HuH-7 (cell line): ENCODE measurements around the gene FAM210B.
"Not testable (repeated sequence)": the region's sequence is repeated elsewhere in the genome, so short reads cannot be mapped to it uniquely, and the experiment has no call there.

Experiments
- DNase-seq: peaks from one replicate; pipeline ENCODE4 v3.0.0; 2011; ENCODE audit warnings: low spot score

The FAM210B gene

DNA sequence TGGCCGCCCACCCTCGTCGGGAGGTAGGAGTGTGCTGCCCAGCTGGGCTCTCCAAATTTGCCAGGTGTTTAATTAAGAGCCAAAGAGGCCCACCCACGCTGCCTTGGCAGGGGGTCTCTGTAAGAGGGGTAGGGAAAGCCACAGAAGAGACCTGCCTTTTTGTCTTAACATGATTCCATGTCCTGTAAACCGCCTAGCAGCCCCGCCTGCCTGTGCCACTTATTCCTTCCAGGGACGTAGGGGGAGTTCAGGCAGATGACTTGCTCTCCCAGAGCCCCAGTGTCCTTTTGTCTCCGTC lies 2.1 kb downstream of the FAM210B start:
- DNase-seq, result no peak

DNA sequence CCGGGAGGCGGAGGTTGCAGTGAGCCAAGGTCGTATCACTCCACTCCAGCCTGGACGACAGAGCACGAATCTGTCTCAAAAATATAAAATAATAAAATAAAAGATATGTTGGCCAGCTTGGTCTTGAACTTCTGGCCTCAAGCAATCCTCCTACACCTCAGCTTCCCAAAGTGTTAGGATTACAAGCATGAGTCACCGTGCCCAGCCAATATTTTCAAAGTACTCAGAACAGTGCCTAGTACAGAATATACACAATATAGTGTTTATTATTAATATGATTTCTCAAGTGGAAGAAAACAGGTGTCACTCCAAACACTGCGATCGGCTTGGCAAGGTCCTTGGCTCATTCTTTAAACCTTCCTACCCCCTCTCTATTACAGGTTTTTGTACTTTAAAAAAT lies 3.1 kb downstream of the FAM210B start:
- no peak for DNase-seq

DNA sequence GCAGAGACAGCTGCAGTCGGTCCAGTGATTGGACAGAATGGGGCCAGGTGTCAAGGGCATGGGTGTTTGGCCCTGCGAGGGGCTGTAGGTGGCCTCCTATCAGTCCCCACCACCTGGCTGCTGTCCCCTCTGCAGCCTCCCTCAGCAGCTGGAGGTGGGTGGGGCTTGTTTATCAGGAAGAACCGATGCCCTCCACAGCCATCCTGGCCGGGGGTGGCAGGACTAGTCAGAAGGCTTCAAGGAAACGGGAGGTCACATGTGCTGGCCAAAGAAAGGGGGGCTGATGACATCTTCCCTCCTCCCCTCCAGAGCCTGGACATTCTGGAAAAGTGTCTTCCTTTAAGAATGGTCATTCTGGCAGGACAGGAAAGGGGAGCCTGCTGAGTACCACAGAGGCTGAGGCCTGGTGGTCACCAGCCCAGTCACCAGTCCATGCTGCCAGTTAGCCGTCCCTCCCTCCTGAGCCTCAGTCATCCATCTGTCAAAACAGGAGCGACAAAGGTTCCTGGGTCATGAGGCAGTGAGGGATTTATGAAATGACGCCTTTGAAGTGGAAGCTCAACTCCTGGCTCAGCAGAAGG lies 4.1 kb downstream of the FAM210B start:
- DNase-seq, result no peak

DNA sequence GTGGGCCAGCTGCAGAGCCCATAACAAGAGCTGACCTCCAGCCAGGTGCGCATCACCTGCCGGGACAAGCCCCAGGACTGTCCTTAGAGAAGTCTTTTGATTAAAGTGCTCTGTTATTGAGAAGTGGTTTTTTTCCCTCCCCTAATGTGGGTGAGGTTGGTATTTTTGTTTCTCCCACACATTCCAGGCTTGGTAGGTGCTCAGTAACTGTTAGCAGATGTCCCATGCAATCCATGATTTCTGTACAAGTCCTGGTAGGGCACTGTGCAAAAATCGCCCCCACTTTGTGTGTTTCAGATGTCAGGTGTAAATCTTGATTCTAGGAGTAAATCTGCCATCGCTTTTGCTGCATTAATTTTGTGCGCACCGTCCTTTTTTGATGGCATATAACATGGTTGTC lies 4.7 kb downstream of the FAM210B start:
- DNase-seq, result no peak

DNA sequence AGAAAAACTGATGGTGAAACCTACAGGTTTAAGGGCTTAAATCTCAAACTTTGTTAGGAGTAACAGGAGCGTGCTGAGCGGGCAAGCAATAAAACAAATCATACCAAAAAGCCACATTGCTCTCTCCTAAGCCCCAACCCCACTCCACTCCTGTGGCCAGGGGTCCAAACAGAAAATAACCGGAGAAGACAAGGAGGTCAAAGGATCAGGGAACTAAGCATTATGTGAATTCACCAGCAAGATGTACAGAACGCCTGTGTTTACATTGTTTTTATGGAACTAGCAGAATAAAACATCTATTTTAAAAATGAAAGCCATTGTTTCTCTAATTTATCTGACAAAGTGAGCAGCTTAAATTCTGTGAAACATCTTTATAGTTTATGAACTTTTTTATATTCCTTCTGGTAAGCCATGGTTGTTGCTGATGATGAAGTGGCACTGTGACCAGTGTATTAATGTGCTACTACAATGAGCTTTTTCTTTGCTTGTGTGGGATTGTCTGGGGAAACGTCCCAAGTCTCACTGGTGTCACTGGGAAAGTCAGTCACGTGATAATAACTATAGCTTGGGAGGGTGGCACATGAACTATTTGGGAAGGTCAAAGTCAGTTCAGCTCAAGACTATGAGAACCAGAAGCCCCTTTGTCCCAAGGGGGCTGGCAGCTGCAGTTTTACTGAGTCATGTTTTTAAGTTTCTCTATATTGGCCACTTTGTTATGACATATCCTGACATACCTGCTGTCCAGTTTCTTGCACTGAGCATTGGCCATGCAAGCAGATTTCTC lies 9.8 kb downstream of the FAM210B start:
- DNase-seq, result no peak

DNA sequence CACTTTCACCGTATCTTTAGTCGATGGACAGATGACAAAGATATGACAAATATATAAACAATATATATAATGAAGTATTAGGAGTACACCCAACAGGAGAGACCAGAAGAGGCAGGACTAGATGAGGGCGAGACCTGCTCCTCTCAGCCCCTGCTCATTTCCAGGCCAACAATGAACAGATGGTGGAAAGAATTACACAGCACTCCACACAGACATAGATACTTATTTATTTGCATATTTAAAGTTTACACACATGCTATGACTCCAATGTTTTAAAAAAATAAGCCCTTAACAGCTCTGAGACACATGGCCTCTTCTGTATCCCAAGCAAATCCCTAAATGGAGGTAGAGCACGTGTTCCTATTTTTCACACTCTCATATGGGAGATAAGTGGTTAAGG lies 10.4 kb downstream of the FAM210B start:
- no peak for DNase-seq

DNA sequence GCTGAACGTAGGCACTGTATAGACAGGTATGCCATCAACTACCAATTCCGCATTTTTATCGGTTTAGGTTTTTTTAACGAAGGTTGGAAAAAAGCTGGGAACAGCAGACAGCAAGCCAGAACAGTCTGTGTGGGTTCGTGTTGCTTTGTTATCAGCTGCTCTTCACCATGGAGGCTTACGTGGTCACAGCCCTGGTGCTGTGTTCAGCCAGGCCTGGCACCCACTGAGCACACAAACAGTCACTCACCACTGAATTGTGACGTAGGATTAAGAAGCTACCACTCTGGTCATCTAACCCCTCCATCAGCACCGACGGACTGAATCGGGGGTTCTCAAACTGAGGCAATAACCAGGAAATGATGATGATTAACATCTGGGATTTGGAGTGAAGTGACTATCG lies 13.2 kb downstream of the FAM210B start:
- no peak for DNase-seq

DNA sequence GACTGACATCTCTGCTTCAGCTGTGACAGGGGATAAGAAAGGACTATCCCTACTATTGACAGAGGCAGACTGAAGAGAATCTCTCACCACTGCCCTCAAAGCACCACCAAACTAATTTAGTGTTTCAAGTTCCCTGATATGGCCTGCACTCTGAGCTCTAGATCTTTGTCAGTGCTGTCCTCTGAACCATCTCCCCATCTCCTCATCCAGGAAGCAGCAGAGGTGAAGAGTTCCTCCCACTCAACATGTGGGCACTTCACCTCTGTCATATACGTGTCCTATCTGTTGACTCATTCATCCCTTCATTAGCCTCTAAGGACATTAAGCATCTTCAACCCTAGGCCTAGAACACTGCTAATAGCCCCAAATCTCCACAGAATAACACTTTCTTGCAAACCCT lies 14.1 kb downstream of the FAM210B start:
- no peak for DNase-seq

DNA sequence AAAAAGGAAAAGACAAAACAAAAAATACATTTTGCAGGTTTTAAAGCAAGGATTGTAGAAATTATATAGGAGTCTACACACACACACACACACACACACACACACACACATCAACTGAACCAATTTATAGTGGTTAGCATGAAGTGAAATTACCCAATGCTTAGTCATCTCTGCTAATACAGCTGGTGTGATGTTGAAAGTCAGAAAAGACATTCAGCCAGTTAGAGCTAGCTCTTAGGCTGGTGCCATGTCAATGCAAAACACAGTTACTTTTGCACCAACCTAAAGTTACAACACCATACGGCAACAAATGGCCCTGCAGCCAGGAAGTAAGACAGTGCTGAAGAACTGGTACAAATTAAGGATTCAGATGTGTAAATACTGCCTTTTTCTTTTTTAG lies 15.2 kb downstream of the FAM210B start:
- no peak for DNase-seq

DNA sequence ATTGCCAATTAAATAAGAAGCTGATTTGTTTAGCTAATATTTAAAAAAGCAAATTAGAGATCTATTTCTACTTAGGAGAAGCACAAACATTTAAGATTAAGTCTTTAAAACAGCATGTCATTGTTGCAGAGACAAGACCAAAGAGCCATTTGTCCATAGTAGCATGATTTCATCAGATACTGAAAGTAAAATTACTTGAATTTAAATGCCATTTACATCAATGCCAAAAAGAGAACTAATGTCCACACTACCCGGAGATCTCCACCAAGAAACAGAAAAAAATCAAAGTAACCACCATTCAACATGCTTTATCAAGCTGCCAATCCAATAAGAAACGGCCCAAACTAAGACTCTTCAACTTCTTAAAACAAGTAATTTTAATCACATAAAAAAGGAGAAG lies 17.6 kb downstream of the FAM210B start:
- no peak for DNase-seq

DNA sequence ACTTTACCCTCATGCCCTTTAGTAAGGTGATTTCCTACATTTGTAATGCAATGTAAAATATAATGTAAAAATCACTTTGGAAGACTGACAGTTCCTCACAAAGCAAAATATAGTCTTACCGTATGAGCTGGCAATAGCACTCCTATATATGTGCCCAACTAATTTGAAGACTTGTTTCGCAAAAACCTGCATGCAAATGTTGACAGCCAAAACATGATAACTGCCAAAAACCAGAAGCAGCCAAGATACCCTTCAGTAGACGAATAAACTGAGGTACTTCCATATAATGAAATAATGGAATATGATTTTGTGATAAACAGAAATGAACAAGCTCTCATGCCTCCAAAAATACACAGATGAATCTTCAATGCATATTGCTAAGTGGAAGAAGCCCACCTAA lies 19.6 kb downstream of the FAM210B start:
- DNase-seq, result no peak

DNA sequence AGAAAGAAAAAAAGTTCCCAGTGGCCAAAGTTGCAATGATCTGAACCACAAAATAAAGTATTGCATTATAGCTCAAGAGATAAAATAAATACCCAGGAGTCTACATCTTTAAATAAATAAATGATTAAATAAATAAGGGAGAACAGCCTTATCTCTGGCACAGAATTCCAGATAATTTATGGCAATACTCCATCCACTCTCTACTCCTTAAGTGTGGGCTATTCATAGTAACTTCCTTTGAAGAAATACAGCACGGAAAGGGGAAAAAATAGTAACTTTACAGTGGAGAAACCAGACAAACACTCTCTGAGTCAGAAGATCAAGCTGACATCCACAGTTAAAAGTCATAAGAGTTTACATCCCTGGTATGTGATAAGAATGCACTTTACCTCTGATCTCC lies 21.6 kb downstream of the FAM210B start:
- no peak for DNase-seq

DNA sequence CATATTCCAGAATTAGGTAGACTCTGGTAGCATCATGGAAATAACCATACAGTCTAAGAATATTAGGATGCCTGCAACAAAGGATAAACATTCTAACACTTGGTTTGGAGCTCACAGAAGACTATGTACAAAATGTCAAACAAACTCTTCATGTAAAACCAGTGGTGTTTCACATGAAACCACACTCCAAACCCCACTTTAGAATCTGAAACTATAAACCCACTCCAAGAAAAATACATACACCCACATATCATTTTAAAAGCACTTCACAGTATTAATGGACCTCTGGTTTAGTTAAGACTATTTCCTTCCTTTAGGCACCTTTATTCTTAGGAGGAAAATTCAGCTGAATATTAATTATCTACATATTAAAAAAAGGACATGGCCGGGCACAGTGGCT lies 22.7 kb downstream of the FAM210B start:
- DNase-seq, result no peak

DNA sequence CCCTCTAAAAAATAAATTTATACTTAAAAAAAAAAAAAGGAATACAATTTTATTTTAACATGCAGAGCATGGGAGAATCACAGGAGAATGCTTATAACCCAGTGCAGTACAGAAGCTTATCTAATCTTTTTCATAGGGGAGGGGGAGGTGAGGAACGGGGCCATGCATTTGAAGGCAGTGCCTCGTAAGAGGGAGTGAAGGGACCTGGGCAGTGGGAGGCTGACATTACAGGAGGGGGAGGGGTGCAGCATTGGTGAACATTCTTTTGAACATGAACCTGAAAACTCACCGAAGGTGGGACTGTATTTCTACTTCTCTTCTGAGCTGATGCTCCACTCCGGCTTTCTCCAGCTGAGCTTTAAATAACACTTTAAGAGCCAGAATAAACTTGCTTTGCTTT lies 23.9 kb downstream of the FAM210B start:
- no peak for DNase-seq

DNA sequence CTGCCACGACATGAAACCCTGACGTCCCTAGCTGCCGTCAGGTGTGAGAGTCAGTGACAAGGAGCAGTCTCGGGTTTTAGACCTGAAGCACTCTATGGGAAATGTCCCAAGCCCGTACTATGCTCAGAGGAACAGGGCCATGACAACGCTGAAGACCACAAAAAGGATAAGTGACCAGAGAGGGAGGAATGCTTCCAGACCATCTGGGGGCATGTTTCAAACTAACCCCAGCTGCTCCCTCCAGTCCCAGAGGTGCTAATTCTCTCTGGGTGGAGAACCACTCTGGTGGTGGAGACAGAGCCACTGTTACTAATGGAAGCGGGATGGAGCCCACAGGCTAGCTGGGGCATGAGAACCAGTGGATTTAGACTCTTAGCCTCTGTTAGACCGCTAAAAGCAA lies 24.6 kb downstream of the FAM210B start:
- no peak for DNase-seq

DNA sequence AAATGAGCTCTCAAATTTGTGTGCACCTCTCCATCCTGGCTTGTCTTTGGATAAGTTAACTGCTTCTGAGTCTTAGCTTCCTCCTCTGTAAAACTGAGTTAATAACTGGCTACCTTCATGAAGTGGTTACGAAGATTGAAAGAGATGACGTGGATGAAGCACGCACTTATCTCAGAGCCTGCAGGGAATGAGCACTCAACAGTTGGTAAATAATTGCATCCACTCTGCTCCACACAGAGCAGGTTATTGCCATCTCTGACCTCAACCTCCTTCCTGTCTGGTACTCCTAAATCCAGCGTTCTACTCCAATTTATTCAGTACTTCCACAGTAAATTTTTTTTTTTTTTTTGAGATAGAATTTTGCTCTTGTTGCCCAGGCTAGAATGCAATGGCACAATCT lies 26.4 kb downstream of the FAM210B start:
- DNase-seq, result no peak

DNA sequence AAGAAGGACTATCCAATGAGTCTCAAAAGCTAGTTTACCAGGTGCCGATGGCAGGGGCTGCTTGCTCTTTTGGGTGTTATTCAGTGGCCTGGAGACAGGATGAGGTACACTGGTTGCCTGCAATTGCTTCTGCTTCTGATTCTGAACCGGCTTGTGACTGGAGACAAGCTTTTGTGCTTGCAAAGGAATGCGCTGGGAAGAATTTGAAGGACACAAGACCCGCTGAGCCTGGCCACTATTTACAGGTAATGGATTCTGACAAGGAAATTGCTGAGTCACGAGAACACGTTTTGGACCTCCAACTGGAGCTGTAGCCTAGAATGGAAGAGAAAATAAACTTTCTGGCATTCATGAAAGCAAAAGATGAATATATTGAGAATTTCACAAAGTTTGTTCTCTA lies 27.4 kb downstream of the FAM210B start:
- no peak for DNase-seq

DNA sequence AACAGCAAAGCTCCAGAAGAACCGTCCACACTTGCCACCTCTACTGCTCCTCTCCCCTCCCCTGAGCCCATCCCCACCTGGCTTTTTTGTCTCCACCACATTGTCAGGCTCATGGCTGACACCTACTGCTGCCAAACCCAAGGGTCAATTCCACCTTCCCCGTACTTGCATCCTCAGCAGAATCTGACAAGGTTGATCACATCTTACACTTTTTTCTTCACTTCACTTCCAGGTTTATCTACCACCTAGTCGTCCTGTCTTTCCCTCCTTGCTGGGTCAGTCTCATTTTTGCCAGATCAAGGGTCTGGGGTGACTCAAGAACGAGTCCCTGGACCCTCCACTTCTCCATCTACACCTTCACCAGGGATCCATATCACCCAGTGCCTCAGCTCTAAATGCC lies 30.1 kb downstream of the FAM210B start:
- DNase-seq, result no peak

DNA sequence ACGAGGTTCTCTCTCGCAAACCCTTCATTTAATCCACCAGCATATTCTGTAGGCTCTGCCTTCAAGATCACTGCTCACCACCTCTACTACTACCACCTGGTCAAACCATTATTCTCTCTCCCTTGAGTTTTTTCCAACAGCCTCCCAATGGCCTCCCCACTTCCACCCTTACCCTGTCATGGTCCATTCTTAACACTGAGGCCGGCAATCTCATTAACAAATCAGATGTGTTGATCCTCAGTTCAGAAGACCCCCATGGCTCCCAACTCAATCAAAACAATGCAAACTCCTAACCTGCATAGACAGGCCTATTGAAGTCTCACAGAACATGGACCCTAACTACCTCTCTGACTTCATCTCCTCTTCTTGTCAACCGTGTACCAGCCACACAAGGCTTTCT lies 31.0 kb downstream of the FAM210B start:
- no peak for DNase-seq

DNA sequence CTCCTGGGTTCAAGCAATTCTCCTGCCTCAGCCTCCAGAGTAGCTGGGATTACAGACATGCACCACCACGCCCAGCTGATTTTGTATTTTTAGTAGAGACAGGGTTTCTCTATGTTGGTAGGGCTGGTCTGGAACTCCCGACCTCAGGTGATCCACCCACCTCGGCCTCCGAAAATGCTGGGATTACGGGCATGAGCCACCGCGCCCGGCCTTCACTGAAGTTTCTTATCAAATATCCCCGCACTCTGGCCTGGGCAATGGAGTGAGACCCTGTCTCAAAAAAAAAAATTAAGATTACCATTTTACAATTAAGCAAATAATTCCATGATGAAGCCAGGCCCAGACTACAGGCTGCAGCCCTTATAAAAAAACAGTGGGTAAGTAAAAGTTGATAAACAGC lies 31.6 kb downstream of the FAM210B start:
- not testable (repeated sequence) for DNase-seq

DNA sequence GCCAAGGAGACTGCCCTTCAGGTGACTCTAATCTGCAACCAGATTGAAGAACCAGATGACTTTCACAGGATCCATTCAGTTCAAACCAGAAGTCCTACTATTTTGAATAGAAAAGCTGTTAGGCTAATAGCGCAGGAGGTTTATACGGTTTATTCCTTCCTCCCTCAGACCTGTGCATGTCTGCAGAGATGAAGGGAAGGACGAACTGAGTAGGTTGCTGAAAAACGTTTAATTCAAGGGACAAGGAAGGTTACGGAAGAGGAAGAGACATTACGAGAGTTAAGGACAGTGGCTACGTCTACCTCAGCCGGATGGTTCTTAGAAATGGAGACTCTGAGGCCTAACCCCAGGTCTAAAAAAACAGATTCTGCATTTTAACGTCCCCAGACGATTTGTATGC lies 32.3 kb downstream of the FAM210B start:
- no peak for DNase-seq

DNA sequence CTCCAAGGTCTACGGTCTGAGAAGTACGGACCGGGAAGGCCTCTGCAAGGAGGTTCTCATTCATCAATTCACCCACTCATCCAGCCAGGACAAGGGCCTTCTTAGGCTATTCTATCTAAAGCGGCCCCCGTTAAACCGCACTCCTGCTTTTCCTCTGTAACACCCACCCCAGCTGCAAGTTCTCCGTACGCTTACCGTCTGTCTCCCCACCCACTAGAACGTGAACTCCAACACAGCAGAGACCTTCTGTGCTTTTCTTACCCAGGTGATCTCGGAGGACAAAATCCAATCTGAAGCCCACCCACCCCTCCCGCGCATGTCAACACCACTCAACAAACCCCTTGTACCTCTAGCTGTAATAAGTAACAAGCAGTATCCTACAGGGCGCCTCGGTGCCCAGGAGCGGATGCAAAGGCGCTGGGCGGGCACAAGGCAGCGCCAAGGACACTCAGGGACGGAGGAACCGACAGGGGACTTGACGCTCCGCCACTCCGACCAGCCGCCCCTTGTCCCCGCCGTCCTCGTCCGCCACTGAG lies 32.9 kb downstream of the FAM210B start:
- DNase-seq, result no peak

DNA sequence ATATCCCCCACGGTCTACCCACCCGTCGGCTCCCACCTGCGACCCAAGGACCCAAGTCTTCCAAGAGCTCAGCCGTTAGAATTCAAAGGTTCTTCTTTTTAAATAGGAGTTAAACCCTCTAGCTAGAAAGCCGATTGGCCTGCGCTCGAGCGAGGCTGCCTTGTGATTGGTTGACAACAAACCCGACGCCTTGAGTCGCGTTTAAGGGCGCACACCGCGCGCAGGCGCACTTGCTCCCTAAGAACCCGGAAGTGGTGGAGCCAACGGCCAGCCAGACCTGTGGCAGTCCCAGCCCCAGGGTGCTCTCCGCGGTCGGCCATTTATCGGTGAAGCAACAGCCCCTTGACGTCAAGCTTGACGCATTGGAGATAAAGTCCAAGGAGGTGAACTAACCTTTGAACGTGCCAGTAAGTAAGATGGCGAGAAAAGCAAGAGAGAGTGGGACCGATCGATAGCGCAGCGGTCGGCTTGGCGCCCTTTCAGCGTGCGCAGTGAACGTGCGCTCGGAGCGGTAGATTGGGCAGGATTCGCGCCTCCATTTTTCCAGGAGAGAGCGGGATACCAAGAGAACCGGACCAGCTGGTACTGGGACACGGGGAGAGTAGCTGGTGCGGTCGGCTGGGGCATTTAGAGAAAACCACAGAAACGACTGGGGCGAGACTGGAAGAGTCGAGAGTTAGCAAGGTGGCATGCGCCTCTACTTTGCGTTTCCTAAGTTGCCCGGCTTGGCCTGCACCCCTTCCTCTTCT lies 33.5 kb downstream of the FAM210B start, which contains the start of the genes AURKA and CSTF1:
Gene AURKA (minus strand): TSS at position 84 of the 749 bp plus-strand sequence. CDS start 4,018 bp downstream, outside the sequence.
Gene CSTF1 (plus strand): TSS at position 514 of the 749 bp plus-strand sequence. CDS start 2,908 bp downstream, outside the sequence.
- peak; percentile 98 for DNase-seq
